Cardiac septum (tissue), 1 donor: ENCODE data around the gene UGT1A10. TPM values are rescaled to one million over a fixed set of nuclear protein-coding genes. Genes with fewer than 3 reads are reported as not detected.
"Not testable (repeated sequence)": the region's sequence is repeated elsewhere in the genome, so short reads cannot be mapped to it uniquely, and the experiment has no call there.

ENCODE experiments used
- DNase-seq: peaks from one replicate; pipeline ENCODE4 v3.0.0-alpha.2; 2020; ENCODE audit warnings: low spot score
- intact Hi-C: fragments of 100-400 bp; cut with DNase I; formaldehyde crosslinking; loops from one replicate; pipeline ENCODE4 v1.14.0; 2022
- long read RNA-seq: library from polyadenylated mRNA; unstranded; transcript quantifications from one replicate; pipeline ENCODE4 v2.0.0, GENCODE V29; 2021
- total RNA-seq: library from RNA; stranded (reverse); fragmentation: NEBNext Ultra II Directional; extraction: Animal tissue kit (Norgen Biotek cat#: 25700); gene quantifications from one replicate; pipeline ENCODE4 v1.2.1, GENCODE V29; 2021
- donor health status: DM: no; HTN: no; CAD: no.

Gene UGT1A10
- total RNA-seq: not detected
- long read RNA-seq: 0 reads

DNA sequence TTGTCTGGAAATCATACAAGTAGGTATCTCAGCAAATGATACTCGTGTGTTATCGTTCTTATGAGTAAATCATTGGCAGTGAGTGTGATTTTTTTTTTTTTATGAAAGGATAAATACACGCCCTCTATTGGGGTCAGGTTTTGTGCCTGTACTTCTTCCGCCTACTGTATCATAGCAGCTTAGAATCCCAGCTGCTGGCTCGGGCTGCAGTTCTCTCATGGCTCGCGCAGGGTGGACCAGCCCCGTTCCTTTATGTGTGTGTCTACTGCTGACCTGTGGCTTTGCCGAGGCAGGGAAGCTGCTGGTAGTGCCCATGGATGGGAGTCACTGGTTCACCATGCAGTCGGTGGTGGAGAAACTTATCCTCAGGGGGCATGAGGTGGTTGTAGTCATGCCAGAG lies at the start of gene UGT1A10:
TSS of gene UGT1A10 (plus strand) at position 143 of the 400 bp plus-strand sequence. CDS start at position 218, 75 bp downstream.
- DNase-seq, intact Hi-C loops: not testable (repeated sequence)

DNA sequence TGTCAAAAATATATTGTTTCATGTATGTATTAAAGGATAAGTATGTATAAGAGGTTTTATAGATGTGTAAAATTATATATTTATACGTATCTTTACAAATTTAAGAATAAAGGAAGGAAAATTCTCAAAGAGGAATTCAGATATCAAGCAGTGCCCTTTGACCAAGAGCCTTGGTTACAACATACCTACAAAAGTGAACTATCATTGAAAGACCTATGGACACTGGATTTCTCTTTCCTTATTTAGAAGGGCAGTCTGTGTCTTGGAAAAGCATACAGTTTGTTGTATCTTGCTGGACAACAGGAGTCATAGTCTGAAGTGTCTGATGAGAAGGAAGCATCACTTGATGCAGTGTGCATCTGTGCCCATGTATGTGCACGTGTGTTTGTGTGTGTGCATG lies 47.8 kb upstream of the UGT1A10 start:
- intact Hi-C loops: no loop called here
- DNase-seq: no peak

DNA sequence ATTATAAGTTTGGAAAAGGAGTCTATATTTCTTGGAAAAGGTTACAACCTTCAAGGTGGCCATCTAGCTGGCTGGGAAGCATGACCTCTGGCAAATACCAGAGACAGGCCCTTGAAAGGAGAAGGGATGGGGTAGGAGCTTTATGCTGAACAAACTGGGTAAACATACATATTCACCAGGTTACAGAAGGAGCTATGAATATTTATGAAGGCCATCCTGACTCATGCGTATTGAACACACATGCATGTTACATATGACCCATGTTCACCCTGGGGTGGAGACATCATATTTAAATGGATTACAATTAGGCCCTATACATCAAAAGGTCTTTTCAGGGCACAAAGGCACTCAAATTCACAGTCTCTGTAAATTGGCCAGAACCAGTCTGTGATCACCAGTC lies 43.5 kb upstream of the UGT1A10 start:
- DNase-seq, intact Hi-C loops: not testable (repeated sequence)

DNA sequence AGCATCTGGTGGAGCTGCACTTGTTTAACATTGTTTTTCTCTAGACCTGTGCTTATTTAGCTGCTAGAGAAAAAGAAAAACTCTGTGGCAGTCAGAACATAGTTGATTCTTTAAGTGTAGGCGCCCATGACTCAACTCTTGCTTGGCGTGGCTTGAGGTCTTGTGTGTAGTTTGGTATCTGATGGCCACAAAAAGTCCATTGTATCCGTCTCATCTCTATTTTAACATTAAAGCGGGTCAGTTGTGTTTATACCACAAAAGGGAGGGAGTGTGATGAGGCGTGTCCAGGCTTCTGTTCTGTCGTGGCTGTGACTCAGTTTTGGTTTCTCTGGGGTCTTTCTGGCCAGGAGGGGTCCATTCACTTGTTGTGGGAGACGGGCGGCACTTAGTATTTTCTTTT lies 43.0 kb upstream of the UGT1A10 start:
- intact Hi-C loops: no loop called here
- DNase-seq: no peak

DNA sequence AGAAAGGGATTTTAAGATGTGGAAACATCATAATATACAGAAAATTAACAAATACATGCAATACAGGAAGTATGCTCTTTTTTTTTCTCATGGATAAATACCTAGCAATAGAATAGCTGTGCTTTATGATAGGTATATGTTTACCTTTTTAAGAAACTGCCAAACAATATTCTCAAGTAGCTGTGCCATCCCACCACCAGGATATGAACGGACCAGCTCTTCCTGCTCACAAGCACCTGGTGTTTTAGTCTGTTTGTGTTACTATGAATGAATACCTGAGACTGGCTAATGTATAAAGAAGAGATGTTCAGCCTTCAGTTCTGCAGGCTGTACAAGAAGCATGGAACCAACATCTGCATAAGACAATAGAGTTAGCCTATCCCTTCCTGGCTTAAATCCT lies 38.7 kb upstream of the UGT1A10 start:
- DNase-seq: no peak
- intact Hi-C loops: no loop called here

DNA sequence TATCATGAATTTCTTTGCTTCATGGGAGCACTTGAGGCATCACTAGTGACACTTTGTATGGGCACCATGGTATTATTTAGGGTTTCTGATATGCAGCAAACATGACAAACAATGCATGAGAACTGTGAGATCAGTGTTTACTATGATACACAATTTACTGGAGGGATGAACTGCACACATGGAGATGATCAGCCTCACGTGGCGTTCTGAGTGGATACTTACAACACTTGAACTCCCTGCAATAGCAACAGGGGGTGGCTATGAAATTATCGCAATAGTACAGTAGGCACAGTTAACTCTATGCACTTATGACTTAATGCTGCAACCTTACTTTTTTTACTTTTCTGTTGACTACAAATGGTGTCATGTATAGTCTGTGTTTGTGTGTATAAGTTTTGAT lies 37.3 kb upstream of the UGT1A10 start:
- no peak for DNase-seq
- intact Hi-C loops: no loop called here

DNA sequence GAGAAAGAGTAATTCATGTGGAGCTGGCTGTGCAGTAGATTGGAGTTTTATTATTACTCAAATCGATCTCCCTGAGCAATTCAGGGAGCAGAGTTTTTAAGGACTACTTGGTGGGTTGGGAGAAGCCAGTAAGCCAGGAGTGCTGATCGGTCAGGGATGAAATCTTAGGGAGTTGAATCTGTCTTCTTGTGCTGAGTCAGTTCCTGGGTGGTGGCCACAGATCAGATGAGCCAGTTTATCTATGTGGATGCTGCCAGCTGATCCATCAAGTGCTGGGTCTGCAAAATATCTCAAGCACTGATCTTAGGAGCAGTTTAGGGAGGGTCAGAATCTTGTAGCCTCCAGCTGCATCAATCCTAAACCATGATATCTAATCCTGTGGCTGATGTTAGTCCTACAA lies 35.9 kb upstream of the UGT1A10 start:
- no peak for DNase-seq
- intact Hi-C loops: no loop called here

DNA sequence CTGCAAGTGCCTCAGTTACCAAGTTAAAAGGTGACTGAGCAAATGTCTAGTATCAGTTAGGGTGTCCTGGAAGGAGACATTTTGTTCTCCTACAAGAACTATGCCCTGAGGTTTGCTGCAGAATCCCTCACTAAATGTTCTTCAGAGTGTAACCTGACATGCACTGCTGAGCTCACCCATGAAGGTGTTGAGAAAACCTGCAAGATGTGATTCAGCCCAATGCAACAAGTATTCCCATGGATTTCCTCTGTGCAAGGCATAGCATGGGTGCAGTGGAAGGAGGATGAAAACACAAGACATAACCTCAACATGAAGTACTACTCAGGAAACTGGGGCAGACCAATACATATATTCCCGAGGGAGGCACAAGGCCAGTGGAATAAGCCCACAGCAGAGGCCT lies 34.2 kb upstream of the UGT1A10 start:
- no peak for DNase-seq
- intact Hi-C loops: no loop called here

DNA sequence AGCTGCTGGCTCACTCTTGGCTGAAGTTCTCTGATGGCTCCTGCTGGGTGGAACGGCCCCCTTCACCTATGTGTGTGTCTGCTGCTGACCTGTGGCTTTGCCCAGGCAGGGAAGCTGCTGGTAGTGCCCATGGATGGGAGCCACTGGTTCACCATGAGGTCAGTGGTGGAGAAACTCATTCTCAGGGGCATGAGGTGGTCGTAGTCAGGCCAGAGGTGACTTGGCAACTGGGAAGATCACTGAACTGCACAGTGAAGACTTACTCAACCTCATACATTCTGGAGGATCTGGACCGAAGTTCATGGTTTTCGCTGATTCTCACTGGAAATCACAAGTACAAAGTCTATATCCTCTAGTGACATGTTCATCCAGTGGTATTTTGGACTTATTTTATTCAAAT lies 32.7 kb upstream of the UGT1A10 start:
- intact Hi-C loops: no loop called here
- DNase-seq: no peak

DNA sequence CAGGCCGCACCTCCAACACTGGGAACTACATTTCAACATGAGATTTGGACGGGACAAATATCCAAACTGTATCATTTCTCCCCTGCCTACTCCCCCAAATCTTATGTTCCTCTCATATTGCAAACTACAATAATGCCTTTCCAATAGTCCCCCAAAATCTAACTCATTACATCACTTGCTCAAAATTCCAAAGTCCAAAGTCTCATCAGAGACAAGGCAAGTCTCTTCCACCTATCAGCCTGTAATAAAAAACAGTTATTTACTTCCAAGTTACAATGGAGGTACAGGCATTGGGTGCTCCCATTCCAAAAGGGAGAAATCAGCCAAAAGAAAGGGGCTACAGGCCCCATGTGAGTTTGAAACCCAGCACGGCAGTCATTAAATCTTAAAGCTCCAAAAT lies 31.4 kb upstream of the UGT1A10 start:
- intact Hi-C loops: no loop called here
- DNase-seq: no peak

DNA sequence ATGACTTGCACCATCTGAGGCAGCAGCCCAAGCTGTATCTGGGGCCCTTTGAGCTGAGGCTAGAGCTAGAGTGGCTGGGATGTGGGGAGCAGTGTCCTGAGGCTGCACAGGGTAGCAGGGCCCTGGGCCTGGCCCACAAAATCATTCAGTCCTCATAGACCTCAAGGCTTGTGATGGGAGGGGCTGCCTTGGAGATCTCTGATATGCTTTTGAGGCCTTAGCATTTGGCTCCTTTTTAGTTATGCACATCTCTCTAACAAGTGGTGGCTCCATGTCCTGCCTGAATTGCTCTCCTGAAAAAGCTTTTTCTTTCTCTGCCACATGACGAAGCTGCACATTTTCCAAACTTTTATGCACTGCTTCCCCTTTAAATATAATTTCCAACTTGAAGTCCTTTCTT lies 30.6 kb upstream of the UGT1A10 start:
- DNase-seq: no peak
- intact Hi-C loops: no loop called here

DNA sequence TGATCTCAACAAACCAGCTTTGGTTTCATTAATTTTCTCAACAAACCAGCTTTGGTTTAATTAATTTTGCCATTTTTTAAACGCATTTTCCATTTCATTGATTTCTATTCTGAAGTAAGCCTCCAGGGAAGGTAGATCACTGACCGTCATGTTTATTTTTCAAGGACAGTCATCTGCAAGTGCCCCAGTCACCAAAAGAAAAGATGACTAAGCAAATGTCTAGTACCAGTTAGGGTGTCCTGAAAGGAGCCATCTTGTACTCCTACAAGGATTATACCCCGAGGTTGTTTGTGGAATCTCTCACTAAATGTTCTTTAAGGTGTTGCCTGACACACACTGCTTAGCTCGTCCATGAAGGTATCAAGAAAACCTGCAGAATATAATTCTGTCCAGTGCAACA lies 25.0 kb upstream of the UGT1A10 start:
- intact Hi-C loops: no loop called here
- DNase-seq: no peak

DNA sequence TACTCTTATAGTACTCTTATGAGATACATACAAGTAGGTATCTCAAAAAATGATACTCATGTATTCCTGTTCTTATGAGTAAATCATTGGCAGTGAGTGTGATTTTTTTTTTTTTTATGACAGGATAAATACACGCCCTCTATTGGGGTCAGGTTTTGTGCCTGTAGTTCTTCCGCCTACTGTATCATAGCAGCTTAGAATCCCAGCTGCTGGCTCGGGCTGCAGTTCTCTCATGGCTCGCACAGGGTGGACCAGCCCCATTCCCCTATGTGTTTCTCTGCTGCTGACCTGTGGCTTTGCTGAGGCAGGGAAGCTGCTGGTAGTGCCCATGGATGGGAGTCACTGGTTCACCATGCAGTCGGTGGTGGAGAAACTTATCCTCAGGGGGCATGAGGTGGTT lies 18.8 kb upstream of the UGT1A10 start, which contains the start of gene UGT1A8:
TSS of gene UGT1A8 (plus strand) at position 158 of the 400 bp plus-strand sequence. CDS start at position 233, 75 bp downstream.
- DNase-seq, intact Hi-C loops: not testable (repeated sequence)

DNA sequence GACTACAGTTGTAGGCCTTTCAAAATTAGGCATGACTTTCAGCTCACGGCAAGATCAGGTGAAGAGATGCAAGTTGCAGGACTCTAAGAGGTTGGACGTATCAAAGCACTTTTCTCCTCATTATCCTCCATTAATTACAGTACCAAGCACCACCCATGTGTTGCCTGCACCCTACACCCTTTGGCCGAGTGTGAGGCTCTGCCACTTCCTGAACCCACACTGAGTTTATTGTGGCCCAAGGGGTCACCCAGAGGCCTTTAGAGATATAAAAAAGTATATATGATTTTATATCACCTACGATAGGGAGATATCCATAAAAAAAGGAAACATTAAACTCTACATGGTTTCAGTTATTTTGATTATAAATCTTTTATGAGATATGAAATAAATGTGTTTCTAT lies 16.0 kb upstream of the UGT1A10 start:
- no peak for DNase-seq
- intact Hi-C loops: no loop called here

DNA sequence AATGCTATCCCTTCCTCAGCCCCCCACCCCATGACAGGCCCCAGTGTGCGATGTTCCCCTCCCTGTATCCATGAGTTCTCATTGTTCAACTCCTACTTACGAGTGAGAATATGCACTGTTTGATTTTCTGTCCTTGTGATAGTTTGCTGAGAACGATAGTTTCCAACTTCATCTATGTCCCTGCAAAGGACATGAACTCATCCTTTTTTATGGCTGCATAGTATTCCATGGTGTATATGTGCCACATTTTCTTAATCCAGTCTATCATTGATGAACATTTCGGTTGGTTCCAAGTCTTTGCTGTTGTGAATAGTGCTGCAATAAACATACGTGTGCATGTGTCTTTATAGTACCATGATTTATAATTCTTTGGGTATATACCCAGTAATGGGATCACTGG lies 14.4 kb upstream of the UGT1A10 start:
- intact Hi-C loops: not testable (repeated sequence)

DNA sequence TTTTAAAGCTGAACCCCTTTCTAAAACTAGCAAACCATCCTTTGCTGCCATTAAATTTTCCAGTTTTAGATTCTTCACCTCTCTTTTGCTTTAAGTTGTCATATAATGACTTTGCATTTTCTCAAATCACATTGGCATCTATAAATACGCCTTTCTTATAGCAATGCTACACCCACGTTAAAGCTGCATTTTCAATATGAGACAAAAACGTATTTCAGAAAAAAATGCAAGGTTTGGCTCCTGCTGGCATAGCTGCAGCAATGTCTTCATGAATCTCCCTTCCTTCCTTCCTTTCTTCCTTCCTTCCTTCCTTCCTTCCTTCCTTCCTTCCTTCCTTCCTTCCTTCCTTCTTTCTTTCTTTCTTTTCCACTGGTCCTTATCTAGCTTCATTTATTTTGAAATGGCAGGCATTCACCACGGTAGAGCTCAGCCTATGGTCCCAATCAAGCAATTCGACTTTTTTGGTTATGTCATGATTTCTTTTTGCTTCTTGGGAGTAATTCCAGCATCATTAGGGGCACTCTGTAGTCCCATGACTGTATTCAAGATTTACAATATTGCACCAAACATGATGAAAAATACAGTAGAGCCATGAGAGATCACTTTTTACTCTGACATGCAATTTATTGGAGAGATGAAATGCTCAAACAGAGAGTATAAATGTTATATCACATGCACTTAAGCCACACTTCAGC lies 8.8 kb upstream of the UGT1A10 start:
- DNase-seq: no peak
- intact Hi-C loops: no loop called here

More for the DNA sequence above, 14.4 kb upstream of the UGT1A10 start:
- DNase-seq: not testable (repeated sequence)

DNA sequence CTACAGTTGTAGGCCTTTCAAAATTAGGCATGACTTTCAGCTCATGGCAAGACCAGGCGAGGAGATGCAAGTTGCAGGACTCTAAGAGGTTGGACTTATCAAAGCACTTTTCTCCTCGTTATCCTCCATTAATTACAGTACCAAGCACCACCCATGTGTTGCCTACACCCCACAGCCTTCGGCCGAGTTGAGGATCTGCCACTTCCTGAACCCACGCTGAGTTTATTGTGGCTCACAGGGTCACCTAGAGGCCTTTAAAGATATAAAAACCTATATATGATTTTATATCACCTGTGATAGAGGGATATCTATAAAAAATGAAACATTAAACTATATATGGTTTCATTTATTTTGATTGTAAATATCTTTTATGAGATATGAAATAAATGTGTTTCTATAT lies 2.6 kb downstream of the UGT1A10 start:
- intact Hi-C loops: no loop called here
- no peak for DNase-seq

DNA sequence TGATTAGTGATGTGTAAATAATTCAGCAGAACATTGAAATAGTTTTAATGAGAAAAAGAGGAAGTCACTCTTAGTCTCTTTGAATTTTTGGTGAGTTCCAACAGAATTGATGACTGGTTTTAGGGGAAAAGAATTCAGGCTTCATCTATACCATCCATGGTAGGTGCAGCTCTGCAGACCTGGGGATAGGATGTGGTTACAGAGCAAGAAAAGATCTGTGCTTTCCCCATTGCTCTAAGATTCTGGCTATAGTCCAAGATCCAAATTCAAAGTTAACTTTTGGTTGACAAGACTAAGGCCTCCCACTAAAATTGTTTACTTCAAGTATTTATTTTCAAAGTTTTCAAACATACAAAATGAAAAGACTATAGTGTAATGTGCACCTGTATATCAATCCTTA lies 3.6 kb downstream of the UGT1A10 start:
- DNase-seq: no peak
- intact Hi-C loops: no loop called here

DNA sequence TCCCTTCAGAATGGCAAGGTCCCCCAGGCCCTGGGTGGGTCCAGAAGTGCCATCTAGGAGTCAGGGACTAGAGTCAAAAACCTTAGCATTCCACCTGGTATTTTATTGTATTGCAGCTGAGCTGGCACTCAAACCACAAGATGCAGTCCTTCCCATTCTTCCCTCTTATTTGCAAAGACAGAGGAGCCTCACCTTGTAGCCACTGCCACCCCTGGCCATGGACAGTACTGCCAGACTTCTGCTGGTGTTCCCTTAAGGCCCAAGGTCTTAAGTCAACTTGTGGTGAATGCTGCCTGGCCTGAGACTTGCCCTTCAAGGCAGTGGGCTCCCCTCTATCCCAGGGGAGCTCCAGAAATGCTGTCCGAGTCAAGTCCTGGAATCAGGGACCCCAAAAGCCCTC lies 6.9 kb downstream of the UGT1A10 start:
- no peak for DNase-seq
- intact Hi-C loops: no loop called here

DNA sequence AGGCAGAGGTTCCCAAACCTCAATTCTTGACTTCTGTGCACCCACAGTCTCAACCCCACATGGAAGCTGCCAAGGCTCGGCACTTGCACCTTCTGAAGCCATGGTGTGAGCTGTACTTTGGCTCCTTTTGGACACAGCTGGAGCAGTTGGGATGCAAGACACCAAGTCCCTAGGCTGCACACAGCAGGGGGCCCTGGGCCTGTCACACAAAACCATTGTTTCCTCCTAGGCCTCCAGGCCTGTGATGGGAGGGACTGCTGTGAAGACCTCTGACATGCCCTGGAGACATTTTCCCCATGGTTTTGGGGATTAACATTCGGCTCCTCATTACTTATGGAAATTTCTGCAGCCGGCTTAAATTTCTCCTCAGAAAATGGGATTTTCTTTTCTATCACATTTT lies 9.8 kb downstream of the UGT1A10 start:
- DNase-seq, intact Hi-C loops: not testable (repeated sequence)

DNA sequence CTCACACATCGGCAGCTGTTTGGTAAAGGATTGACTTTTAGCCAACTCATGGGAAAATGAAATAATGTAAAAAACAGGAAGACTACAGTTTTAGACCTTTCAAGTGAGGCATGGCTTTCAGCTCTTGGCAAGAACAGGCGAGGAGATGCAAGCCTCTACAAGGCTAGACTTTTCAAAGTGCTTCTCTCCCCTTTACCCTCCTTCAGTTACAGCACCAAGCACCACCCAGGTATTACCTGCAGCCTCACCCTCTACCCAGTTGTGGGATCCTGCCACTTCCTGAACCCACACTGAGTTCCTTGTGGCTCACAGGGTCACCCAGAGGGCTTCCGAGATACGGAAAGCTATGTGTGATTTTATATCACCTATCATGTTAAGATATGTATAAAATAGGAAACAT lies 14.7 kb downstream of the UGT1A10 start:
- DNase-seq: no peak
- intact Hi-C loops: no loop called here

DNA sequence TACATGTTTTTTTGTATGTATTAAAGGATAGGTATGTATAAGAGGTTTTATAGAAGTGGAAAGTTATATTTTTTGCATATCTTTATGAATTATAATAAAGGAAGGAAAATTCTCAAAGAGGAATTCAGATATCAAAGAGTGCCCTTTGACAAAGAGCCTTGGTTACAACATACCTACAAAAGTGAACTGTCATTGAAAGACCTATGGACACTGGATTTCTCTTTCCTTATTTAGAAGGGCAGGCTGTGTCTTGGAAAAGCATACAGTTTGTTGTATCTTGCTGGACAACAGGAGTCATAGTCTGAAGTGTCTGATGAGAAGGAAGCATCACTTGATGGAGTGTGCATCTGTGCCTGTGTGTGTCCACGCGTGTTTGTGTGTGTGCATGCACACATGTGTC lies 15.2 kb downstream of the UGT1A10 start:
- DNase-seq: no peak
- intact Hi-C loops: no loop called here
